Endometrial microvascular endothelial cells (primary cell): ENCODE data around the gene ELK1. TPM values are rescaled to one million over a fixed set of nuclear protein-coding genes. Genes with fewer than 3 reads are reported as not detected.

Source experiments
- in situ Hi-C: cut with HindIII; loops from 2 replicates; pipeline ENCODE4 v1.10.0; 2017; ENCODE audit warnings: low sequenced_read_pairs, low pct_unique_long_range_greater_than_20kb; ENCODE audit errors: inconsistent ontology term
- total RNA-seq: library from RNA; depleted of rRNA; stranded (reverse); fragments of >200 nt; gene quantifications from one replicate; pipeline ENCODE4 v1.2.3, GENCODE V29; 2015; ENCODE audit errors: inconsistent ontology term

The ELK1 gene
- total RNA-seq, 1 donor from 2014 or later, result 32.8 TPM

DNA sequence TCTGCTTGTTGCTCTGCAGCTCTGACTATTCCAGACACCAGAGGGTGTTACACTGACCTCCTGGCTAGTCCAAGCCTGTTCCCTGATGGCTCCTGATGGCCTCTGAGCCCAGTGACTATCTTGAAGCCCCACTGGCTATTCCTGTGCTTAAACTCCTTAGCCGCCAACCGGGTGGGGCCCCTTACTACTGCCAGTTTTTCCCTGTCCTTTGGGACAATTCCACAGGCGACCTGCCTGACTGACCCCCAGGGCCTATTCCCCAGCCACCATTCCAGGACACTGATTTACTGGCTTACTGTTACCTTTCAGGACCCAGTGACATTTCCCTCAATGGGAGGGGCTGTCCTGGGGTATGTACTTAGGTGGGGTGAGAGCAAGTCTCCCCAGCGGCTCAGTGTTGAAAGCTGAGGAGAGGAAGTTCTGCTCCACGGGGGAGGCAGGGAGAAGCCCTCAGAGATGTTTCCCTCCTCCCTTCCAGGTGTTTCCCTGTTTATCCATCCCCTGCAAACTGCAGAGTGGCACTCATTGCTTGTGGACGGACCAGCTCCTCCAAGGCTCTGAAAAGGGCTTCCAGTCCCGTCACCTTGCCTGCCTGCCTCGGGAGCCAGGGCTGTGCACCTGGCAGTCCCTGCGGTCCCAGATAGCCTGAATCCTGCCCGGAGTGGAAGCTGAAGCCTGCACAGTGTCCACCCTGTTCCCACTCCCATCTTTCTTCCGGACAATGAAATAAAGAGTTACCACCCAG, 64.1 kb downstream of the ELK1 start:
- in situ Hi-C loops, result no loop called here

Other genes with a start within 250 kb of the ELK1 start
- gene ZNF41, start 167.3 kb downstream of the ELK1 start, total RNA-seq, result 5.6 TPM
- gene ARAF, start 89.4 kb downstream of the ELK1 start, total RNA-seq, result 40.5 TPM
- 160 TPM for gene TIMP1, start 68.1 kb downstream of the ELK1 start, total RNA-seq
- gene SYN1, start 30.7 kb downstream of the ELK1 start, total RNA-seq, result not detected
- 0.46 TPM for gene CFP, start 20.6 kb downstream of the ELK1 start, total RNA-seq
- gene UXT, start 8.6 kb upstream of the ELK1 start, total RNA-seq, result 115 TPM
- 3.3 TPM for gene ZNF81, start 186.3 kb upstream of the ELK1 start, total RNA-seq